HFF-Myc (cell line): ENCODE measurements around the gene ERGIC2.

ENCODE experiments used
- DNase-seq: peaks from one replicate; pipeline ENCODE4 v3.0.0-alpha.2; 2011; ENCODE audit warnings: low read depth; ENCODE audit errors: extremely low read depth
- H3K4me3 ChIP-seq: replicated peaks from 2 replicates; pipeline ENCODE4 v1.5.1; 2011; ENCODE audit warnings: low read depth, mild to moderate bottlenecking, control low read depth, low read length
- TF ChIP-seq, protein P1 (sequence below): IDR thresholded peaks from 2 replicates; pipeline ENCODE4 v1.5.1; 2012; ENCODE audit warnings: mild to moderate bottlenecking, low read depth, low read length, control low read depth; ENCODE audit errors: missing control alignments

The ERGIC2 gene

DNA sequence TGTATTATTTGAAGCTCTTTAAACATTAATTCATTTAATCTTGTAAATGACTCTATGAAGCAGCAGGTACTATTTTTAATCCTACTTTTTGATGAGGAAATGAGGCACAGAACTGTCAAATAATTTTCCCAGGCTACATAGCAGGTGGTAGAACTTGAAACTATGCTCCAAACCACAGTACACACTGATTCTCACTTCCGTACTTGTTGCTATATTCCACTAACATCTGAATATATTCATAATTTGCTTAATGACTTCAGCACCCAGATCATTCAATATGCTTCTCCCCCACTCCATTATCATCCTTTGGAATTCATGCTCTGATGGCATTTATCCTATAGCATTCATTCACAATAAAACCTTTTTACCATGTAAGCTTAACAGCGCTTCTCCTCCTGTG lies 4.9 kb downstream of the ERGIC2 start:
- H3K4me3 ChIP-seq, result no peak overlapping the region
- TF ChIP-seq, protein P1, sequence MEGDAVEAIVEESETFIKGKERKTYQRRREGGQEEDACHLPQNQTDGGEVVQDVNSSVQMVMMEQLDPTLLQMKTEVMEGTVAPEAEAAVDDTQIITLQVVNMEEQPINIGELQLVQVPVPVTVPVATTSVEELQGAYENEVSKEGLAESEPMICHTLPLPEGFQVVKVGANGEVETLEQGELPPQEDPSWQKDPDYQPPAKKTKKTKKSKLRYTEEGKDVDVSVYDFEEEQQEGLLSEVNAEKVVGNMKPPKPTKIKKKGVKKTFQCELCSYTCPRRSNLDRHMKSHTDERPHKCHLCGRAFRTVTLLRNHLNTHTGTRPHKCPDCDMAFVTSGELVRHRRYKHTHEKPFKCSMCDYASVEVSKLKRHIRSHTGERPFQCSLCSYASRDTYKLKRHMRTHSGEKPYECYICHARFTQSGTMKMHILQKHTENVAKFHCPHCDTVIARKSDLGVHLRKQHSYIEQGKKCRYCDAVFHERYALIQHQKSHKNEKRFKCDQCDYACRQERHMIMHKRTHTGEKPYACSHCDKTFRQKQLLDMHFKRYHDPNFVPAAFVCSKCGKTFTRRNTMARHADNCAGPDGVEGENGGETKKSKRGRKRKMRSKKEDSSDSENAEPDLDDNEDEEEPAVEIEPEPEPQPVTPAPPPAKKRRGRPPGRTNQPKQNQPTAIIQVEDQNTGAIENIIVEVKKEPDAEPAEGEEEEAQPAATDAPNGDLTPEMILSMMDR, result no peak
- DNase-seq, result no peak

DNA sequence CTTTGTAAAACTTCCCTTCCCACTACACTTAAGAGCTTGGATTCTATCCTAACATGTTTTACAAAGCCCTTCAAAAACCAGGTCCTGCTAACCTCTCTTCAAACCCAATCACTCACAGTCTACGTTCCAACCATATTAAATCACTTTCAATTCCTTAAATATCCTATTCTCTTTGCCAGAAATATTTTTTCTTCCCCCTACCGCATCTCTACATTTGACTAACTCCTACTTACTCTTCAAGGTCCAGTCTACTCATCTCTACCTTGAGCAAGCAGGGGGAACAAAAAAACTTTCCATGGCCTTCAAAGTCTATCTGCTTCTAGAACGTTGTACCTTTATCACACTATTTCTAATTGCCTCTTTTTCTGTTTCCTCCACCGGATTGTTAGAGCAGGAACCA lies 6.1 kb downstream of the ERGIC2 start:
- H3K4me3 ChIP-seq, result no peak overlapping the region
- no peak for DNase-seq
- TF ChIP-seq, protein P1, result no peak

DNA sequence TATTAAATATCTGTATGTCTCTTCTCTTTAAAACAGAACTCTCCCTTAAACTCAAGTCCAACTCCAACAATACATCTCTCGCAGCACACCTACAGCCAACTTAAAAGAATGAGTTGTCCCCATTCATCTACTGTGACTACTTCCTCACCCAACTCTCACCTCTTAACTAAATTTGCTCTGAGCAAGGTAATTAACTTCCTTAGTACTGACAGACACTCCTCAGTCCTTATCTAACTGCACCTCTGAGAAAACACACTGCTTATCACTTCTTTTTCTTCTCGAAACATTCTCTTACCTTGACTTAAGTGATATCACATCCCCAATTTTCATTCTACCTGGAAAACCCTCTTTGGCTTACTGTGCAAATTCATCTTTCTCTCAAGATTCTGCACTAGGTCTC lies 7.0 kb downstream of the ERGIC2 start:
- no peak overlapping the region for H3K4me3 ChIP-seq
- DNase-seq, result no peak
- TF ChIP-seq, protein P1, result no peak

DNA sequence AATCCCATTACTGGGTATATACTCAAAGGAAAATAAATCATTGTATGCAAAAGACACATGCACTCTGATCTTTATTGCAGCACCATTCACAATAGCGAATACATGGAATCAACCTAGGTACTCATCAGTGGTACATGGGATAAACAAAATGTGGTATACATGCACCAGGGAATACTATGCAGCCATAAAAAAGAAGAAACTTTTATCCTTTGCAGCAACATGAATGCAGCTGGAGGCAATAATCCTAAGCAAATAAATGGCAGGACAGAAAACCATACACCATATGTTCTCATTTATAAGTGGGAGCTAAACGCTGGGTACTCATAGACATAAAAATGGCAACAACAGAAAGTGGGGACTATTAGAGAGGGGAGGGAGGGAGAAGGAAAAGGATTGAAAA lies 15.9 kb downstream of the ERGIC2 start:
- DNase-seq, result no peak
- no peak overlapping the region for H3K4me3 ChIP-seq
- TF ChIP-seq, protein P1, result no peak

DNA sequence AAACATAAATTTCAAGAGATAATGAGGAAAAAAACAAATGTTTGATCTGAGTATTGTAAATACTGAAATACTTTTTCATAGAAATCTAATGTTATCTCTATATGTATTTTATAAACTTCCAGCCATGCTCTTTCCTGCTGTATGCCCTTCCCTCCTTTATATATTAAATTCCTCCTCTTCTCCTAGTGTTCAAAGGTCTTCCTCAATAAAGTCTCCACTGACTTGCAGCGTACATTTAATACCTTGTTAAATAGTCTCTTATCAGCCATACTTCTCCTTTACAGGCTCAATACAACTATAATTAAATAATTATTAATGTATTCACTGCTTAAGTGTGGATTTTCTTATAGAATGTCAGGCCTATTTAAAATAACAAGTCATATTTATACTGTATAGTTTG lies 26.0 kb downstream of the ERGIC2 start:
- TF ChIP-seq, protein P1, result no peak
- DNase-seq, result no peak
- H3K4me3 ChIP-seq, result no peak overlapping the region

DNA sequence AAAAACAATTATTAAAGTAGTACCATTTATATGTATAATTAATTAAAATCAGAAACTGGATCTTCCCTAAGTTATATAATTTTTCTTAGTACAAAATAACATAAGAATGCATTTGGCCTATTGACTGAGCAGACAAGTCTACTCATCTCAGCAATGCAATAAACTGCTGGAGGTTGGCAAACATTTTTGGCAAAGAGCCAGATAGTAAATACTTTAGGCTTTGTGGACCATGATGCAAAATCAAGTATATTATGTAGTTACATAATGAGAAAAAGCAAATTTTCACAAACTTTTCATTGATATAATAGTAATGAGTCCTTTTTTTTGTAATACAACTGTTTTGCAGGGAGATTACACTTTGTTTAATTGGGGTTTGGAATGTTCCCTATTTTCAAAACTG lies 30.9 kb downstream of the ERGIC2 start:
- TF ChIP-seq, protein P1, result no peak
- DNase-seq, result peak; percentile 1
- H3K4me3 ChIP-seq, result no peak overlapping the region

DNA sequence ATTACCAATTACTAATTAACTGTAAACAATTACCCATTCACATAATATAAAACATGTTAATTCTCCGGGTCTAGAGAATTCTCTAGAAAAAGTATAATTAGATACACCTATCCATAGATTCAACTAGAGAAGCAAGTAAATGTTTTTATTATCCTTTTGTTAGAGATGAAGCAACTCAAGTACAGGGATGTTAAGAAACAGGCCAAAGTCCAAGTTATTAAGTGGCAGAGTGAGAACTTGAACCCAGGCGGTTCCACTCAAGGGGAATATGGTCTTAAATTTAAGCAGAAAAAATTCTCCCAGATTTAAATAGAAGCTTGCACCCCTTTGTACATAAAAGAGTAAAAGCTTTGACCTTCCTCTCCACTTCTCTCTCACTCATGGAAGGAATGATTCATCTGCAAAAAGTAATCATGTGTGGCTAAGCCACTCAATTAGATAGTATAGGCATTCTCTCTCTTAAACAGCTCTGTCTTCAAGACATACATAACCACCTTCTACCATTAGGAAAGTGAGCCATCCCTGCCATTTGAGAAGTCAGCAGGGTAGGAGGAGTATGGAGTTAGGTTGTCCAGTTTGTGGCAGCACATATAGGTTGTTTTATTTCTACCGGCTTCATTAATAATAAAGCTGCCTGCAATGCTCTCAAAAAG lies 34.1 kb downstream of the ERGIC2 start:
- no peak overlapping the region for H3K4me3 ChIP-seq
- no peak for DNase-seq
- TF ChIP-seq, protein P1, result no peak
